Left cardiac atrium (tissue), 4 donors: ENCODE data around the gene GLYATL3. TPM values are rescaled to one million over a fixed set of nuclear protein-coding genes. Genes with fewer than 3 reads are reported as not detected.

Experiments
- ATAC-seq, 2 donors: fragments of 200-7000 bp; cut with Tn5 transposase; one replicate each; pipeline ENCODE4 v1.9.1; 2020; ENCODE audit warnings: mild to moderate bottlenecking in 2 of 2, moderate library complexity in 2 of 2
- DNase-seq: peaks from one replicate; pipeline ENCODE4 v3.0.0-alpha.2; 2020
- intact Hi-C, 2 donors: fragments of 100-400 bp; cut with DNase I; formaldehyde crosslinking; loops; one replicate each; pipeline versions ENCODE4 v1.14.1 to v1.15.1; 2022 to 2023
- total RNA-seq, 2 donors: library from RNA; stranded (reverse); fragmentation: NEBNext Ultra II Directional; extraction: Animal tissue kit (Norgen Biotek cat#: 25700); gene quantifications; one replicate each; pipeline ENCODE4 v1.2.1, GENCODE V29; 2021
- donor health status: DM: no; HTN: yes; CAD: no.
- donor health status: DM: no; HTN: yes; CAD: no; lungs with severe emphysema.
- donor health status: DM: yes; HTN: yes; CAD: no.
- donor health status: Dilated cardiomyopathy.

The GLYATL3 gene
- total RNA-seq, 2 donors from 2014 or later = not detected

DNA sequence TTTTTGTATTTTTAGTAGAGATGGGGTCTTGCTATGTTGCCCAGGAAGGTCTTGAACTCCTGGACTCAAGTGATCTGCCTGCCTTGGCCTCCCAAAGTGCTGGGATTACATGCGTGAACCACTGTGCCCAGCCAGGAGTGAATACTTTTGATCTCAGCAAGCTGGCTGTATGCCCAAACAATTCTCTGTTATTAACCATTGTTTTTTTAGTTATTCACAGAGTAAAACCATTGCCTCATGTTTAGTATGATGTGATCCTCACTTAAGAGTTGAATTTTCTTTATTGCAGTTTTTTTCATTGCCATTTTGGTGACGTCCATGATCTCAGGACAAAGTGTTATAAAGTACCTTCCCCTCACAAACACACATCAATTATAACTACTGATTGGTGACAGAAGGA, 65.5 kb downstream of the GLYATL3 start:
- ATAC-seq (no peak), DNase-seq (no peak)
- intact Hi-C loops = no loop called here

DNA sequence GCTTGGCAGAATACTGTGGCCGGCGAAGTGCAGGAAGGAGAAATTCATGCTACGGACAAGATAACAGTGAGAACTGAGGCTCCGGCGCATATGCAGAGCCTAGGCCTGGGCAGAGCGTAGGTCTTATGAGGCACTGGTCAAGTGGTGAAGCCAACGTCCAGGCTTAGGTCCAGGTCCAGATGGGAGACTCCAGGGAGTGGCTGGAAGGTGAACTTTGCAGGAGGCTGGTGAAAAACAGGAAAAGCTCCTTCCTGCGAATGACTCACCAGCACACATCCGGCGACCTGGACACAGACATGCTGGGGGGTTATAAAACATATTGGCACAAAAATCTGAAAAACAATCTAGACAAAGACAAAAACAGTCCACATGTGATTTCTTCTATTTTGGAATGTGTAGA, 66.1 kb downstream of the GLYATL3 start:
- intact Hi-C loops = no loop called here
- ATAC-seq = peak in 1 of 2 donors; percentile 38
- peak; percentile 27 for DNase-seq

DNA sequence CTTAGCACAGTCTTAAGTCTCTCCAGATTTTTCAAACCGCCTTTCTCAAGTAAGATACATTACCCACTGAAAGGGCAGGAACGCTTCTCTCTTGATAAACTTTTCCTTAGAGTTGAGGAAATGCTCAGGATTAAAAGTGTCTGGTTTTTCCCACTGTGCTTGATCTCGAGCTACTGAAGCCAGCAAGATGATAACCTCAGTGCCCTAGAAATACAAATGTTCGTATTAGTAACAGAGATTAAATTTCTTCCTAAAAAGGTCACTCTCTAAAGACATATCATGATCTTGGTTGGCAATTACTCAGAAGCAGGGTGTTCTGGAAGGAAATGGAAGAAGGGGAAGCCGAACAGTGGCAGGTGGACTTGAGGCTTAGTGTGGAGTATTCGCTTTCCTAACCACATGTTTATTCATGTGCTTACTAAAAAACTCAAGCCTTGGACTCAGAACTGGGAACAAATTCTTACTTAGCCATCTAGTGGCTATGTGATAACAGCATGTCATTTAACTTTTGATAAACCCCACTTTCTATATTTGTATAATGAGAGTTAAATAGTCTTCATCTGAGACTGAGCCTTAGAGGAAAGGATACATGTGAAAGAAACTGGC, 70.9 kb downstream of the GLYATL3 start:
- intact Hi-C loops = no loop called here
- ATAC-seq = no peak
- peak; percentile 23 for DNase-seq

DNA sequence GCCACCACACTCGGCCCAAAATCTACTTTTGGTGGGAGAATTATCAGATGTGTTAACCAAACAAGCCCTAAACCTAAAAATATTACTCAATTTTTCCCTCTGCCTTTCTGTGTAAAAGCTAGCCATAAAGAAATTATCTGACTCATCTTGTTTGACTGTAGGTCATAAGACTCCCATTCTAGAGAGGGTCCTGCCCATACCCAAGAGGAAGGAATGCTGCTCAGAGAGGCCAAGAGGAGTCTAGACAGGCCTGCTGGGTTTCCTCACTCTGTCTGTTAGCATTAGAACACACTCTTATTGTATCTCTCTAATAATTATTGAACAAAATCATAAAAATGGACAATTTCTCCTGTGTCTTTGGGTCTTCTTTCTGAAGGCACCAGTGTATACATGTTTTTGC, 76.9 kb downstream of the GLYATL3 start:
- ATAC-seq (no peak), DNase-seq (no peak)
- intact Hi-C loops = no loop called here

Other genes with a start within 250 kb of the GLYATL3 start
- gene MMUT, start 36.7 kb upstream of the GLYATL3 start, total RNA-seq = 10 to 100 TPM; 26.7 to 29.7 TPM
- gene CENPQ, start 36.6 kb upstream of the GLYATL3 start, total RNA-seq = 1 to 10 TPM; 4.7 to 5.9 TPM
- gene C6orf141, start 50.7 kb downstream of the GLYATL3 start, total RNA-seq = 1 to 10 TPM in 1 of 2 donors, under 1 TPM in 1; 0.35 to 1.1 TPM
- under 1 TPM; 0.60 to 0.97 TPM for gene RHAG, start 136.9 kb downstream of the GLYATL3 start, total RNA-seq
- not detected for gene CRISP2, start 213.6 kb downstream of the GLYATL3 start, total RNA-seq
- gene CRISP3, start 244.5 kb downstream of the GLYATL3 start, total RNA-seq = not detected